Measurements from ENCODE around the gene NUDT8. TPM values are rescaled to one million over a fixed set of nuclear protein-coding genes. Genes with fewer than 3 reads are reported as not detected.

NUDT8 gene
- total and polyA plus RNA-seq, 2 of the 8 experiments (the other 6 are each of a cell fraction or from before 2014, with no cell fraction given) = 7.2 to 8.3 TPM

DNA sequence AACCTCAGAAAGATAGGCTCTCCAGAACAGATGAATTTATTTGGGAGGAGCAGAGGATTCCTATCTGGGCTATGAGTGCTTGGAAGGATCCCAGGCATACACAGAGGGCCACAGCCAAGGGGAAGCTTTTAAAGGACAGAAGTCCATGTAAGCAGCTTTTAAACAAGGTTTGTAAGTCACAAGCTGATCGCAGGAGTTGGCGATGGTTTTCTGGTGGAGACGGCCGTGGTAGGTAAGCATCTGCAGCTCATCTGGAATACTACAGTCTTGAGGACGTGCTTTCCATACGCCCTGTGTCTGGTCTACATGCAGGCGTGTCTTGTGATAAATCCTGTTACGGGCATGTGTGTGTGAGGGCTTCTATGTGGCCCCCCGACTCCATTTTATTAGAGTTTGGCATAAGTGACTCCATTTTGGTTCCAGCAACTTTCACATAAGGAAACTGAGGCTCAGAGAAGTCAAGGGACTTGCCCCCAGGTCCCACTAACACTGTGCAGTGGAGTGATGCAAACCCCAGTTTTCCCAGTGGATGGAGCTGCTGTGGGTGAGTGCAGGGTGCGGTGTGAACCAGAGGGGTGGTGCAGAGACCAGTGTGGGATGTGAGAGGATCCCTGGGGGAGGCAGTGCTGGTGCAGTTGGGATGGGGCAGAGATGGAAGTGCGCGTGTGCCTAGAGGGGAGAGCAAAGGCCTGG, 32.6 kb upstream of the NUDT8 start:
- Histone ChIP-seq H3K4me2 (ENCODE audit: insufficient read depth in 1 of 2, low read depth in 2 of 2, low read length in 2 of 2) (no peak overlapping the region), H2BK15ac (ENCODE audit: low read length) (no peak overlapping the region), H3K56ac (replicated peaks; ENCODE audit: insufficient read length, low read depth, low read length) (no peak overlapping the region), H3K14ac (ENCODE audit: insufficient read length) (no peak overlapping the region), H2BK12ac (ENCODE audit: low read depth, low read length) (no peak overlapping the region), H3K79me1 (ENCODE audit: low read depth, low read length) (no peaks in the 10 kb centered on the region), H3K23ac (ENCODE audit: insufficient read length) (no peak overlapping the region), H3K4me3 (ENCODE audit: extremely low read depth in 1 of 4, insufficient read depth in 2 of 4, low read depth in 3 of 4, low read length in 4 of 4) (no peak overlapping the region), H3K27ac (ENCODE audit: low read depth, low read length) (no peak overlapping the region), H3K9ac (replicated peaks in 1 of 4; ENCODE audit: extremely low read depth in 1 of 4, low read depth in 3 of 4, low read length in 3 of 4) (no peak overlapping the region), H2AFZ (ENCODE audit: low read length) (0 out of 2 replicates have a peak overlapping the region, but pooled peaks have one; percentile 62), H3K23me2 (ENCODE audit: low read depth, low read length) (no peaks in the 10 kb centered on the region), H3K4me1 (replicated peaks in 1 of 4; ENCODE audit: control insufficient read depth in 3 of 4, insufficient read depth in 4 of 4, low read length in 3 of 4) (no peaks in the 10 kb centered on the region), H4K20me1 (replicated peaks in 1 of 2; ENCODE audit: control insufficient read depth in 1 of 2, insufficient read depth in 2 of 2, low read length in 2 of 2) (no peaks in the 10 kb centered on the region), H3K79me2 (ENCODE audit: control insufficient read depth in 1 of 2, insufficient read depth in 2 of 2, low read length in 2 of 2) (no peaks in the 10 kb centered on the region), H3K4ac (replicated peaks; ENCODE audit: insufficient read length, low read depth, low read length) (no peak overlapping the region), H3K27me3 (replicated peaks in 1 of 4; ENCODE audit: control insufficient read depth in 3 of 4, extremely low read depth in 1 of 4, insufficient read depth in 3 of 4, low read length in 3 of 4) (no peaks in the 10 kb centered on the region), H3K36me3 (ENCODE audit: control insufficient read depth in 2 of 4, insufficient read depth in 4 of 4, low read length in 3 of 4) (no peaks in the 10 kb centered on the region), H3K9me3 (ENCODE audit: insufficient read depth in 2 of 2, low read depth in 1 of 2, low read length in 1 of 2) (peaks cover 11% of the 10 kb centered on the region in 2 experiments), H3K18ac (ENCODE audit: extremely low read depth, low read length) (no peak overlapping the region), H2BK20ac (ENCODE audit: low read length) (no peak overlapping the region), H2BK120ac (replicated peaks; ENCODE audit: low read depth, low read length) (no peak overlapping the region), H2AK5ac (ENCODE audit: low read depth, low read length) (no peak overlapping the region), H4K8ac (ENCODE audit: extremely low read depth, insufficient read depth, low read length) (no peak overlapping the region), H4K91ac (replicated peaks; ENCODE audit: insufficient read length, low read length) (no peak overlapping the region), H2BK5ac (ENCODE audit: low read depth, low read length) (no peak overlapping the region), H4K5ac (ENCODE audit: insufficient read length, low read depth, low read length) (no peak overlapping the region)
- WGBS, 2 experiments (ENCODE audit: extremely low coverage in 1 of 2, insufficient coverage in 1 of 2, insufficient read length in 1 of 2, insufficient replicate concordance in 2 of 2, low coverage in 1 of 2, low lambda C conversion rate in 2 of 2, missing lambda C conversion rate in 1 of 2) = 87% methylated on average over 12 of the region's 12 CpGs; no CpG with 5 or more reads in 1 of the 2 experiments
- no peak for DNase-seq (ENCODE audit: low read depth in 1 of 2, low spot score in 2 of 2)
- POLR2A ChIA-PET (ENCODE audit: partially characterized antibody) = no interaction called here
- CTCF ChIA-PET (ENCODE audit: partially characterized antibody) = interaction anchor here (1.0 to 6.0 kb wide), 5 partner anchors 14 to 84 kb away, joined by 3 to 74 read pairs (median 4); partner anchors contain the start of genes ACY3 and TBX10
- no peak for FAIRE-seq
- TF ChIP-seq BCL11A (IDR thresholded peaks at IDR 0.05; ENCODE audit: low read depth in 2 of 2, low read length in 2 of 2) (no peak), ASH2L (IDR thresholded peaks at IDR 0.05; ENCODE audit: low read length) (no peak), RNF2 (IDR thresholded peaks at IDR 0.05; ENCODE audit: borderline replicate concordance, low read depth, low read length, missing control alignments, poor library complexity, severe bottlenecking) (no peak), SRF (IDR thresholded peaks at IDR 0.05; ENCODE audit: low read depth, low read length) (no peak), RXRA (IDR thresholded peaks at IDR 0.05; ENCODE audit: insufficient read depth, low read depth, low read length) (no peak), FOSL1 (IDR thresholded peaks at IDR 0.05; ENCODE audit: insufficient read depth, low read depth, low read length) (no peak), EGR1 (IDR thresholded peaks at IDR 0.05; ENCODE audit: borderline replicate concordance, low read depth, low read length) (no peak), NANOG (IDR thresholded peaks at IDR 0.05; ENCODE audit: insufficient read depth, low read depth, low read length, poor library complexity, severe bottlenecking) (no peak), CBX5 (IDR thresholded peaks at IDR 0.05; ENCODE audit: low read depth, low read length) (no peak), TEAD4 (IDR thresholded peaks at IDR 0.05; ENCODE audit: low read depth, low read length) (no peak), PHF8 (conservative IDR thresholded peaks at IDR 0.05; ENCODE audit: low read depth, low read length) (no peak), HDAC6 (IDR thresholded peaks at IDR 0.05; ENCODE audit: low read depth, low read length) (no peak), KDM5A (IDR thresholded peaks at IDR 0.05; ENCODE audit: low read length) (no peak)
